CD4-positive, CD25-positive, alpha-beta regulatory T cell (primary cell): ENCODE measurements around the gene KCNB1. TPM values are rescaled to one million over a fixed set of nuclear protein-coding genes. Genes with fewer than 3 reads are reported as not detected.

ENCODE experiments used
- ATAC-seq, 2 donors: fragments of 150-1000 bp; cut with Tn5 transposase; one replicate each; pipeline ENCODE4 v1.10.0; 2021; ENCODE audit warnings: low read depth in 2 of 2, moderate number of reproducible peaks in 2 of 2, moderate library complexity in 1 of 2
- DNase-seq, 3 donors: peaks; one replicate each; pipeline versions ENCODE4 v3.0.0 to v3.0.0-alpha.2; 2012 to 2022; ENCODE audit warnings: mixed read lengths in 1 of 3
- H3K27ac ChIP-seq: one replicate; pipeline ENCODE4 v1.7.0; 2013; ENCODE audit warnings: mild to moderate bottlenecking, low read length; ENCODE audit not compliant: insufficient read depth, poor library complexity, severe bottlenecking
- H3K27me3 ChIP-seq: one replicate; pipeline ENCODE4 v1.7.0; 2013; ENCODE audit warnings: low read length; ENCODE audit not compliant: control insufficient read depth, insufficient read depth
- H3K36me3 ChIP-seq: one replicate; pipeline ENCODE4 v1.7.0; 2013; ENCODE audit warnings: mild to moderate bottlenecking, low read length, moderate library complexity; ENCODE audit not compliant: control insufficient read depth, insufficient read depth
- H3K4me1 ChIP-seq: 2 replicates; pipeline ENCODE4 v1.7.0; 2013; ENCODE audit warnings: mild to moderate bottlenecking, low read length; ENCODE audit not compliant: insufficient read depth, control insufficient read depth, poor library complexity, severe bottlenecking
- H3K4me3 ChIP-seq: one replicate; pipeline ENCODE4 v1.7.0; 2013; ENCODE audit warnings: low read depth, mild to moderate bottlenecking, low read length, moderate library complexity
- H3K9me3 ChIP-seq, 2 experiments: 1 replicate in 1 of 2; 2 replicates in 1 of 2; pipeline ENCODE4 v1.7.0; 2013; ENCODE audit warnings: low read length in 2 of 2, mild to moderate bottlenecking in 1 of 2, moderate library complexity in 1 of 2; ENCODE audit not compliant: control insufficient read depth in 2 of 2
- H3K27ac Mint-ChIP-seq, 3 donors: one replicate each; pipeline ENCODE4 v1.8.0; 2020 to 2022; ENCODE audit warnings: mild to moderate bottlenecking in 3 of 3, mixed read lengths in 3 of 3, moderate library complexity in 2 of 3
- H3K27me3 Mint-ChIP-seq: one replicate; pipeline ENCODE4 v1.8.0; 2022; ENCODE audit warnings: mild to moderate bottlenecking, mixed read lengths
- H3K36me3 Mint-ChIP-seq: one replicate; pipeline ENCODE4 v1.8.0; 2020; ENCODE audit warnings: mixed read lengths
- H3K4me1 Mint-ChIP-seq, 4 donors: one replicate each; pipeline ENCODE4 v1.8.0; 2020 to 2022; ENCODE audit warnings: mixed read lengths in 4 of 4, mild to moderate bottlenecking in 1 of 4
- H3K4me3 Mint-ChIP-seq, 4 donors: one replicate each; pipeline ENCODE4 v1.8.0; 2020 to 2022; ENCODE audit warnings: mild to moderate bottlenecking in 4 of 4, mixed read lengths in 4 of 4, moderate library complexity in 3 of 4
- H3K9me3 Mint-ChIP-seq, 7 donors: one replicate each; pipeline ENCODE4 v1.8.0; 2020 to 2022; ENCODE audit warnings: mixed read lengths in 7 of 7, mild to moderate bottlenecking in 3 of 7, moderate library complexity in 2 of 7
- polyA plus RNA-seq, 4 donors: library from polyadenylated mRNA; unstranded; fragments of 300-500 nt; fragmentation: Illumina TruSeq; gene quantifications; one replicate each; pipeline ENCODE4 v1.2.3, GENCODE V29; 2021
- total RNA-seq: library from RNA; stranded (reverse); gene quantifications from one replicate; pipeline ENCODE4 v1.2.3, GENCODE V29; 2022

KCNB1 gene
- total and polyA plus RNA-seq, 5 donors from 2014 or later, result 0.02 to 0.05 TPM; not detected in 3

GRCh38 chr20:49356676-49357075 lies 125.8 kb downstream of the KCNB1 start:
- DNase-seq, result no peak
- no peak for ATAC-seq
- Mint-ChIP-seq H3K4me3 (no peak overlapping the region), H3K9me3 (no peaks in the 10 kb centered on the region), H3K4me1 (no peaks in the 10 kb centered on the region), H3K36me3 (no peaks in the 10 kb centered on the region), H3K27ac (no peak overlapping the region), H3K27me3 (peaks cover 30% of the 10 kb centered on the region)
- H3K36me3 ChIP-seq, result no peaks in the 10 kb centered on the region
- H3K27me3 ChIP-seq, result peaks cover 5% of the 10 kb centered on the region
- no peaks in the 10 kb centered on the region for H3K9me3 ChIP-seq
- no peak overlapping the region for H3K4me3 ChIP-seq
- no peaks in the 10 kb centered on the region for H3K4me1 ChIP-seq
- H3K27ac ChIP-seq, result no peak overlapping the region

DNA sequence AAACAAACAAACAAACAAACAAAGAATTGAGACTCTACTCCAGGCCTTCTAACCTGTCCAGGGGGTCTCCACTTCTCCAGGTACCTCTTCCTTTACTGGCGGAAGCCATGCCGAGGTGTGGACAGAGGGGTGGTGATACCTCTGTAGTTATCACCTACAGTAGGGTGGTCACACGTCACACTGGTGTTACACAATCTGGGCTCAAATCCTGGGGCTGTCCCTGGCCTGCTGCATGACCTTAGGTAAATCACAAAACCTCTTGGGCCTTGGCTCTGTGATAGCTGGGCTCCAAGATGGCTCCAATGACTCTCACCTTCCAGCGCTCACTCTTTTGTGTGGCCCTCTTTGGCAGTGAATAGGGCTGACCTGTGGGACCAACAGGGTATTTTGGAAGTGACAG lies 127.8 kb downstream of the KCNB1 start:
- peaks cover 18% of the 10 kb centered on the region for H3K27me3 Mint-ChIP-seq
- no peak overlapping the region for H3K27ac ChIP-seq
- no peak for DNase-seq

GRCh38 chr20:49353348-49353747 lies 129.1 kb downstream of the KCNB1 start:
- H3K27me3 Mint-ChIP-seq, result peaks cover 25% of the 10 kb centered on the region
- no peak for ATAC-seq

More for the DNA sequence above, 127.8 kb downstream of the KCNB1 start:
- Mint-ChIP-seq H3K4me3 (no peak overlapping the region), H3K9me3 (no peaks in the 10 kb centered on the region), H3K36me3 (no peaks in the 10 kb centered on the region), H3K4me1 (no peaks in the 10 kb centered on the region), H3K27ac (no peak overlapping the region)
- Histone ChIP-seq H3K4me1 (no peaks in the 10 kb centered on the region), H3K27me3 (peaks cover 5% of the 10 kb centered on the region), H3K9me3 (no peaks in the 10 kb centered on the region), H3K4me3 (no peak overlapping the region), H3K36me3 (no peaks in the 10 kb centered on the region)
- no peak for ATAC-seq

GRCh38 chr20:49352751-49353150 lies 129.7 kb downstream of the KCNB1 start:
- Mint-ChIP-seq H3K36me3 (no peaks in the 10 kb centered on the region), H3K4me1 (no peaks in the 10 kb centered on the region)
- H3K36me3 ChIP-seq, result no peaks in the 10 kb centered on the region

More at GRCh38 chr20:49353348-49353747, 129.1 kb downstream of the KCNB1 start:
- Histone ChIP-seq H3K27ac (no peak overlapping the region), H3K27me3 (peaks cover 5% of the 10 kb centered on the region), H3K9me3 (no peaks in the 10 kb centered on the region), H3K36me3 (no peaks in the 10 kb centered on the region), H3K4me3 (no peak overlapping the region), H3K4me1 (no peaks in the 10 kb centered on the region)
- no peaks in the 10 kb centered on the region for H3K36me3 Mint-ChIP-seq
- H3K4me3 Mint-ChIP-seq, result no peak overlapping the region
- DNase-seq, result no peak
- H3K9me3 Mint-ChIP-seq, result no peaks in the 10 kb centered on the region
- no peaks in the 10 kb centered on the region for H3K4me1 Mint-ChIP-seq
- H3K27ac Mint-ChIP-seq, result no peak overlapping the region

DNA sequence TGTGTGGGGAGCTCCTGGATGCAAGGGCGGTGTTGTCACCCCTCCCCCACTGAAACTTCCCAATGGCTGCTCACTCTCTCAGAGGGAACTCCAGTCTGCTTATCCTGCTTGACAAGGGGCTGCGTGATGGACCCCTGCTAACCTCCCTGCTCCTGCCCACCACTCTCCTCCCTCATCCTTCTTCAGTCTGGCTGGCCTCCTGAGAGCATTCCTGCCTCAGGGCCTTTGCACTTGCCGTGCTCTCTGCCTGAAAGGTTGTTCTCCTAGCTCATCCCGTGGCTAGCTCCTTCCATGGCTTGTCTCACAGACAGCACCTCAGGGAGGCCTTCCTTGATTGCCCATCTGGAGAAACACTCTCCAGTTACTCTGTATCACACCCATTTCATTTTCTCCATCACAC lies 130.7 kb downstream of the KCNB1 start:
- no peak overlapping the region for H3K27ac ChIP-seq
- no peak overlapping the region for H3K4me3 ChIP-seq
- no peaks in the 10 kb centered on the region for H3K4me1 ChIP-seq
- H3K9me3 Mint-ChIP-seq, result no peaks in the 10 kb centered on the region
- no peak for ATAC-seq
- H3K27me3 Mint-ChIP-seq, result peaks cover 35% of the 10 kb centered on the region
- no peak overlapping the region for H3K4me3 Mint-ChIP-seq
- H3K4me1 Mint-ChIP-seq, result no peaks in the 10 kb centered on the region
- no peak for DNase-seq
- H3K36me3 Mint-ChIP-seq, result no peaks in the 10 kb centered on the region
- H3K27me3 ChIP-seq, result peaks cover 5% of the 10 kb centered on the region
- H3K27ac Mint-ChIP-seq, result no peak overlapping the region
- H3K36me3 ChIP-seq, result no peaks in the 10 kb centered on the region
- H3K9me3 ChIP-seq, result no peaks in the 10 kb centered on the region

More at GRCh38 chr20:49352751-49353150, 129.7 kb downstream of the KCNB1 start:
- ATAC-seq, result no peak
- Mint-ChIP-seq H3K27me3 (peaks cover 31% of the 10 kb centered on the region), H3K9me3 (no peaks in the 10 kb centered on the region), H3K27ac (no peak overlapping the region), H3K4me3 (no peak overlapping the region)
- Histone ChIP-seq H3K27me3 (peaks cover 5% of the 10 kb centered on the region), H3K9me3 (no peaks in the 10 kb centered on the region), H3K4me3 (no peak overlapping the region), H3K4me1 (no peaks in the 10 kb centered on the region), H3K27ac (no peak overlapping the region)
- no peak for DNase-seq

- Mint-ChIP-seq H3K9me3 (no peaks in the 10 kb centered on the region), H3K27ac (no peak overlapping the region), H3K36me3 (no peaks in the 10 kb centered on the region), H3K27me3 (peaks cover 31% of the 10 kb centered on the region), H3K4me3 (no peak overlapping the region), H3K4me1 (no peaks in the 10 kb centered on the region)
- no peaks in the 10 kb centered on the region for H3K36me3 ChIP-seq
- no peak overlapping the region for H3K27ac ChIP-seq
- ATAC-seq (no peak), DNase-seq (no peak)
- no peak overlapping the region for H3K4me3 ChIP-seq
- peaks cover 5% of the 10 kb centered on the region for H3K27me3 ChIP-seq
- H3K9me3 ChIP-seq, result no peaks in the 10 kb centered on the region
- no peaks in the 10 kb centered on the region for H3K4me1 ChIP-seq
These were observed 132.7 kb downstream of the KCNB1 start for GRCh38 chr20:49349694-49350252.

- DNase-seq (no peak), ATAC-seq (no peak)
- H3K4me3 ChIP-seq, result no peak overlapping the region
- Mint-ChIP-seq H3K4me1 (no peaks in the 10 kb centered on the region), H3K4me3 (peak overlapping the region in 1 of 4 donors; percentile 16), H3K27me3 (peaks cover 31% of the 10 kb centered on the region), H3K27ac (no peak overlapping the region), H3K36me3 (no peaks in the 10 kb centered on the region), H3K9me3 (no peaks in the 10 kb centered on the region)
- H3K9me3 ChIP-seq, result no peaks in the 10 kb centered on the region
- no peak overlapping the region for H3K27ac ChIP-seq
- H3K36me3 ChIP-seq, result no peaks in the 10 kb centered on the region
- peaks cover 5% of the 10 kb centered on the region for H3K27me3 ChIP-seq
- H3K4me1 ChIP-seq, result no peaks in the 10 kb centered on the region
These were observed 133.4 kb downstream of the KCNB1 start for GRCh38 chr20:49349078-49349477.

GRCh38 chr20:49348563-49348962 lies 133.9 kb downstream of the KCNB1 start:
- DNase-seq (no peak), ATAC-seq (no peak)
- H3K9me3 ChIP-seq, result no peaks in the 10 kb centered on the region
- H3K27ac ChIP-seq, result no peak overlapping the region
- H3K4me1 ChIP-seq, result no peaks in the 10 kb centered on the region
- H3K27me3 ChIP-seq, result peaks cover 5% of the 10 kb centered on the region
- no peaks in the 10 kb centered on the region for H3K4me1 Mint-ChIP-seq
- H3K36me3 Mint-ChIP-seq, result no peaks in the 10 kb centered on the region
- peaks cover 31% of the 10 kb centered on the region for H3K27me3 Mint-ChIP-seq
- no peaks in the 10 kb centered on the region for H3K36me3 ChIP-seq
- H3K9me3 Mint-ChIP-seq, result no peaks in the 10 kb centered on the region
- H3K27ac Mint-ChIP-seq, result peak overlapping the region in 1 of 3 donors; percentile 23
- H3K4me3 Mint-ChIP-seq, result no peak overlapping the region
- H3K4me3 ChIP-seq, result no peak overlapping the region
